Esophagus muscularis mucosa (tissue), 4 donors: Measurements from ENCODE around the gene BCAS3. TPM values are rescaled to one million over a fixed set of nuclear protein-coding genes. Genes with fewer than 3 reads are reported as not detected.

Experiments used
- DNase-seq: peaks from one replicate; pipeline ENCODE4 v3.0.0-alpha.2; 2017; ENCODE audit errors: extremely low spot score
- H3K27ac ChIP-seq, 4 donors: fragments of 200-600 bp; sonication (generic); replicated peaks in 1 of 4; 1 replicate in 3 of 4; 2 replicates in 1 of 4; pipeline ENCODE4 v1.5.1; 2016 to 2019; ENCODE audit warnings: mild to moderate bottlenecking in 1 of 4
- H3K27me3 ChIP-seq, 4 donors: fragments of 200-600 bp; sonication (generic); one replicate each; pipeline versions ENCODE4 v1.5.1 to v1.6.0; 2016 to 2019
- H3K36me3 ChIP-seq, 4 donors: fragments of 200-600 bp; sonication (generic); one replicate each; pipeline ENCODE4 v1.5.1; 2016 to 2019
- H3K4me1 ChIP-seq, 4 donors: fragments of 200-600 bp; sonication (generic); one replicate each; pipeline ENCODE4 v1.5.1; 2016 to 2019
- H3K4me3 ChIP-seq, 4 donors: fragments of 200-600 bp; sonication (generic); 1 replicate in 2 of 4; 2 replicates in 2 of 4; pipeline ENCODE4 v1.5.1; 2016 to 2019; ENCODE audit warnings: mild to moderate bottlenecking in 4 of 4, moderate library complexity in 1 of 4
- H3K9me3 ChIP-seq, 4 donors: fragments of 200-600 bp; sonication (generic); 1 replicate in 3 of 4; 2 replicates in 1 of 4; pipeline ENCODE4 v1.5.1; 2016 to 2019
- CTCF ChIP-seq, 3 experiments: fragments of 200-600 bp in 2 of 3; fragments of 450-650 bp in 1 of 3; sonication (generic) in 2 of 3; IDR thresholded peaks; one replicate each; pipeline ENCODE4 v1.5.1; 2017 to 2019; ENCODE audit warnings: antibody characterized with exemption in 3 of 3, mild to moderate bottlenecking in 2 of 3, moderate library complexity in 1 of 3
- EP300 ChIP-seq: sonication (generic); formaldehyde crosslinking; IDR thresholded peaks from one replicate; pipeline ENCODE4 v1.6.1; 2017; ENCODE audit warnings: antibody characterized with exemption
- POLR2A ChIP-seq: fragments of 450-650 bp; IDR thresholded peaks from one replicate; pipeline ENCODE4 v1.6.1; 2017; ENCODE audit warnings: antibody characterized with exemption, moderate library complexity, mild to moderate bottlenecking, low read depth
- POLR2AphosphoS5 ChIP-seq, 2 donors: sonication (generic); formaldehyde crosslinking; IDR thresholded peaks; one replicate each; pipeline ENCODE4 v1.6.1; 2017; ENCODE audit warnings: antibody characterized with exemption in 2 of 2
- WGBS: methylation state at CpG from one replicate; pipeline ENCODE4 v1.1.5; 2018; 5-methylcytosine and 5-hydroxymethylcytosine counted together
- intact Hi-C: fragments of 100-400 bp; cut with DNase I; formaldehyde crosslinking; loops from one replicate; pipeline ENCODE4 v1.15.1; 2023
- total RNA-seq, 4 donors: library from RNA; depleted of rRNA; stranded (reverse); fragments of >200 nt; gene quantifications; one replicate each; pipeline versions ENCODE4 v1.1.0 to v1.2.1, GENCODE V29; 2016

The BCAS3 gene
- total RNA-seq, 4 donors from 2014 or later: 17.4 to 25.7 (median 19.5) TPM

GRCh38 chr17:61070649-61071048 is 393.0 kb downstream of the BCAS3 start:
- no peaks in the 10 kb centered on the region for H3K27me3 ChIP-seq
- DNase-seq: no peak
- no peak overlapping the region for H3K27ac ChIP-seq
- intact Hi-C loops: no loop called here
- H3K4me1 ChIP-seq: peaks cover 0 to 6% (median 3%) of the 10 kb centered on the region in 4 donors
- 95% methylated on average over 1 of the region's 1 CpG for WGBS
- peaks cover 0 to 6% (median 0%) of the 10 kb centered on the region in 4 donors for H3K36me3 ChIP-seq
- H3K4me3 ChIP-seq: no peak overlapping the region
- H3K9me3 ChIP-seq: no peaks in the 10 kb centered on the region
- TF ChIP-seq EP300 (no peak), POLR2A (no peak), CTCF (IDR thresholded peaks at IDR 0.05) (no peak), POLR2AphosphoS5 (IDR thresholded peaks at IDR 0.05) (no peak)

- Histone ChIP-seq H3K27ac (no peak overlapping the region), H3K36me3 (peaks cover 0 to 12% (median 0%) of the 10 kb centered on the region in 4 donors), H3K9me3 (no peaks in the 10 kb centered on the region), H3K4me1 (peaks cover 0 to 4% (median 0%) of the 10 kb centered on the region in 4 donors), H3K27me3 (no peaks in the 10 kb centered on the region), H3K4me3 (no peak overlapping the region)
- 84% methylated on average over 1 of the region's 1 CpG for WGBS
- intact Hi-C loops: no loop called here
- DNase-seq: no peak
- TF ChIP-seq POLR2AphosphoS5 (IDR thresholded peaks at IDR 0.05) (no peak), CTCF (IDR thresholded peaks at IDR 0.05) (no peak), POLR2A (no peak), EP300 (no peak)
These were observed 395.0 kb downstream of the BCAS3 start for GRCh38 chr17:61072648-61073047.

- peaks cover 0 to 4% (median 0%) of the 10 kb centered on the region in 4 donors for H3K4me1 ChIP-seq
- intact Hi-C loops: no loop called here
- DNase-seq: no peak
- H3K27me3 ChIP-seq: no peaks in the 10 kb centered on the region
- no peak overlapping the region for H3K4me3 ChIP-seq
- TF ChIP-seq EP300 (no peak), CTCF (IDR thresholded peaks at IDR 0.05) (no peak)
- H3K27ac ChIP-seq: no peak overlapping the region
- H3K9me3 ChIP-seq: no peaks in the 10 kb centered on the region
- 96% methylated on average over 1 of the region's 1 CpG for WGBS
- H3K36me3 ChIP-seq: peaks cover 0 to 12% (median 0%) of the 10 kb centered on the region in 4 donors
These were observed 395.5 kb downstream of the BCAS3 start for GRCh38 chr17:61073131-61073530.

GRCh38 chr17:61073799-61074513 is 396.3 kb downstream of the BCAS3 start:
- no peaks in the 10 kb centered on the region for H3K9me3 ChIP-seq
- H3K27me3 ChIP-seq: no peaks in the 10 kb centered on the region
- intact Hi-C loops: no loop called here
- H3K36me3 ChIP-seq: peaks cover 0 to 12% (median 0%) of the 10 kb centered on the region in 4 donors
- 91% methylated on average over 3 of the region's 3 CpGs for WGBS
- TF ChIP-seq POLR2A (no peak), POLR2AphosphoS5 (IDR thresholded peaks at IDR 0.05) (no peak), EP300 (no peak), CTCF (IDR thresholded peaks at IDR 0.05) (no peak)
- peaks cover 0 to 4% (median 0%) of the 10 kb centered on the region in 4 donors for H3K4me1 ChIP-seq
- no peak overlapping the region for H3K27ac ChIP-seq
- H3K4me3 ChIP-seq: no peak overlapping the region
- DNase-seq: no peak
